VCaP (cell line): ENCODE data around the gene NEGR1.

ENCODE experiments used
- H3K27ac ChIP-seq: fragments of 450-650 bp; 2 replicates; pipeline ENCODE4 v1.5.1; 2017
- TF ChIP-seq, protein P1 (sequence below): fragments of 450-650 bp; conservative IDR thresholded peaks from 2 replicates; pipeline ENCODE4 v1.5.1; 2017; ENCODE audit warnings: mild to moderate bottlenecking, moderate library complexity

Gene NEGR1

DNA sequence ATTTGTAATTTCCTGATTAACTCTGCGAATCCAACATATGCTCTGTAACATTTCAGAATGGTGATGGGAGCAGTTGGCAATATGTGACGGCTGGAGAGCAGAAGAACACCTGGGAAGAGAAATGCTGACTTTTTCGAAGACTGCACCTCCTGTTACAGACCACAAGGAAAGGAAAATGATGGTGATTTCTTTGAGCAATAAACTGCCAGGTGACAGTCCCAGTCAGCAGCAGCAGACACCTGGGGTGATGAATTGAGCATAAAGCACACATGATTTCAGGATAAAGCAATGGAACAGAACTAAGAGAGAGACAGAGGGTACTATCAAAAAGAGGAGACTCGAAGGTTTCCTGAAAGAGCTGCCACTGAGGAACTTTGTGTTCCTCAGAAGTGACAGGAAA, 528.6 kb downstream of the NEGR1 start:
- TF ChIP-seq, protein P1, sequence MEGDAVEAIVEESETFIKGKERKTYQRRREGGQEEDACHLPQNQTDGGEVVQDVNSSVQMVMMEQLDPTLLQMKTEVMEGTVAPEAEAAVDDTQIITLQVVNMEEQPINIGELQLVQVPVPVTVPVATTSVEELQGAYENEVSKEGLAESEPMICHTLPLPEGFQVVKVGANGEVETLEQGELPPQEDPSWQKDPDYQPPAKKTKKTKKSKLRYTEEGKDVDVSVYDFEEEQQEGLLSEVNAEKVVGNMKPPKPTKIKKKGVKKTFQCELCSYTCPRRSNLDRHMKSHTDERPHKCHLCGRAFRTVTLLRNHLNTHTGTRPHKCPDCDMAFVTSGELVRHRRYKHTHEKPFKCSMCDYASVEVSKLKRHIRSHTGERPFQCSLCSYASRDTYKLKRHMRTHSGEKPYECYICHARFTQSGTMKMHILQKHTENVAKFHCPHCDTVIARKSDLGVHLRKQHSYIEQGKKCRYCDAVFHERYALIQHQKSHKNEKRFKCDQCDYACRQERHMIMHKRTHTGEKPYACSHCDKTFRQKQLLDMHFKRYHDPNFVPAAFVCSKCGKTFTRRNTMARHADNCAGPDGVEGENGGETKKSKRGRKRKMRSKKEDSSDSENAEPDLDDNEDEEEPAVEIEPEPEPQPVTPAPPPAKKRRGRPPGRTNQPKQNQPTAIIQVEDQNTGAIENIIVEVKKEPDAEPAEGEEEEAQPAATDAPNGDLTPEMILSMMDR, result no peak
- H3K27ac ChIP-seq, result no peak overlapping the region

DNA sequence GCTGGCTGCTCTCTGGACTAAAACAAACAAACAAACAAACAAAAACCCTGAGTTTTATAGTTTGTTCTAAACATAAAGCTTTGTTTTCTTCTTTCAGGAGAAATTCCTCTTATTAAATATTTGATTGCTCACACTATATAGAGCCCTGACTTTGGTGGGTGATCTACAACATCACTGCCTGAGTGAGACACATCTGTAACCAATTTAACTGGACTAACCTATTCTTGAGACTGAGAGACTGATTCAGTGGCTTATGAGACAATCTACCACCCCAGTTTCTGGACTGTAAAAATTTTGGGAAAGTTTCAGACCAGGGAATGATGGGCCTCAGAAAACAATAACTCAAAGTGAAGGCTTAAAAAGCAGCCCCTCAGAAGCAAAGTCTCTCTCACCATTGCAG, 537.0 kb downstream of the NEGR1 start:
- TF ChIP-seq, protein P1, result no peak
- no peak overlapping the region for H3K27ac ChIP-seq

DNA sequence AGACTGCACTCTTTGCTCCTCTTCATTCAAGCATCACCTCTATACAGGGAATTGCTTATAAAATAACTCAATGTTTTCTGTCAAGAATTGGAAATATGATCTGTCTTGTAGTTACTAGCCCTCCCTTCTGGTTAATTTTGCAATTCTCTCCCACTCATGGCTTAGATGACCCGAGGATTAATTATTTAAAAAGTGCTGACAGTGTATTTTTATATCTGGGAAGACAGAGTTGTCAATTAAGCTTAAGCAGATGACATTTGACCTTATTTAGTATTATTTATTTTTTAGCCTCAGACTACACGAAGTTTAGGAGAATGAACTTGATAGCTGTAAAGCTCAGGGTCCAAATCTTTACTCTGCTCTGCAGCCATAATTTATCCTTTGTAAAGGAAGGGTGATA, 538.5 kb downstream of the NEGR1 start:
- H3K27ac ChIP-seq, result no peak overlapping the region
- TF ChIP-seq, protein P1, result no peak

DNA sequence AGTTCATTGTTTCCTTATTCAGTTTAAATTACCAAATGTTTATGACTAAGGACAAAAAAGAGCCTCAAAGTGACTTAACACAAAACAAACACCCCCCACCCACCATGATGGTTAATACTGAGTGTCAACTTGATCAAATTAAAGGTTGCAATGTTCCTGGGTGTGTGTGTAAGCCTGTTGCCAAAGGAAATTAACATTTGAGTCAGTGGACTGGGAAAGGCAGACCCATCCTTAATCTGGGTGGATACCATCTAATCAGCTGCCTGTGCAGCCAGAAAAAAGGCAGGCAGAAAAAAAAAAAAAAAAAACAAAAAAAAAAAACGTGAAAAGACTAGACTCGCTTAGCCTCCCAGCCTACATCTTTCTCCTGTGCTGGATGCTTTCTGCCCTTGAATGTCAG, 543.4 kb downstream of the NEGR1 start:
- TF ChIP-seq, protein P1, result no peak
- no peak overlapping the region for H3K27ac ChIP-seq

DNA sequence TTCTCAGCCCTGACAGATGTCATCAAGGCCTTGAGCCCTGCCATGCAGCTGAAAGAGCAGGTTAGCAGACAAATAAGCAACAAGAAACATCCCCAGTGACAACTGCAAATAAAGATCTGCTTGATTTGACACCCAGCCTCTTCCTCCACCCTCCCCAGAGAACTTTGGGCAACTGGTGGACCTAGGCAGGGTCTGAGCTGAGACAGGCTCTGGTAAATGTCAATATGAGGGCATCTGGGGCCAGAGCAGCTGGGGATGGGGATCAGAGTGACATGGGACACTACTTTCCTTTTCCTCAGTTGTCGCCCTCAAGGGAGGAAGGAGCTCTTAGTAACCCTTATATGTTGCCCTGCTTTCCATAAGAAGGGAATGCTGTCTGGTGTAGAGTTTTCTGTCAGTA, 544.1 kb downstream of the NEGR1 start:
- TF ChIP-seq, protein P1, result no peak
- H3K27ac ChIP-seq, result no peak overlapping the region

DNA sequence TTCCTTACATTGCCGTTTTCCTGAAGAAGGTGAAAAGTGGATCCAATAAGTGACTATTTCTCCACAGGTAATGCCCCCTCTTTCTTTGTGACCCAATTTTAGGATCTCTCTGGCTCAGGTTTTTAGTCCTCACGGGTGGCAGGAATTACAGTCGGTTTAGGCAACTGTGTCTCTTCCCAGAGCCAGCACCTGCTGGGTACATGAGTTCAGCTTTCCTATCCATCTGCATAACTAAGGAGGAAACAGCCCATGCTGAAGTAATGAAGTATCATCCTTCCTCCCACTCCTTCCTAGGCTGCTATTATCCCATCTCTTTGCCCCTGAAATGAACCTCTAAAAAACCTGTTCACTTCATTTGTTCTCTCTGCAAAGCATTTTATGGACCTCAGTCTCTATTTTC, 544.6 kb downstream of the NEGR1 start:
- TF ChIP-seq, protein P1, result no peak
- no peak overlapping the region for H3K27ac ChIP-seq

DNA sequence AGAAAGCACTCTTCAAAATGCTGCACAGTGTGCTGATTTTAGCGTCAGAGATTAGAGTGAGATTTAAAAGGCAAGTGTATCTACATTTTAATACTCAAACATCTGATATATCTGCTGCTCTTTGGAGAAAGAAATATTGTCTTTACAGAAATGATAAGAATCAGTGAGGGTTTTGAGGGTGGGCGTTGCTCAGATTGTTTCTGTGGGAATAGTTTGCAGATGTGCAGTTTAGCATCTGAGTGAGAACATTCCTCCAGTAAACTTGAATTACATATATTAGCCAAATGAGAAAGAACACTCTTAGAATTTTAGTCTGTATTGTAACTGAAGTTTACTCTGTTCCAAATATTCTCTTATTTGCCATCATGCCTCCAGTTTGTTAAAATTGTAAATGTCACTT, 549.2 kb downstream of the NEGR1 start:
- no peak overlapping the region for H3K27ac ChIP-seq
- TF ChIP-seq, protein P1, result no peak

DNA sequence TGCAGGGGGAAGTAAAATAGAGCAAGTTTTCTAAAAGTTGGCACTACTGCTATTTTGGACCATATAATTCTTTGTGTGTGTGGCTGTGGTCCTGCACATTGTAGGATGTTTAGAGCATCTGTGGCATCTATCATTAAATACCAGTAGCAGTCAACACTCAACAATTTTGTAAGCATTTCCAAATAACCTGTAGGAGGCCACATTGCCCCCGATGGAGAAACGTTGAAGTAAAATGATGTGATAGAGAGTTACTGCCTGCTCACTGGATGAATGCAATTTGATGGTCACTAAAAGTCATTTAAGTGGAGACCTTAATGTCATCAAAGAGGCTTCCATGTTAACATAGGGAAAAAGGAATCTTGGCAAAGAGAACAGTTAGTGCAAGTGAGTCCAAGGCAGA, 560.8 kb downstream of the NEGR1 start:
- TF ChIP-seq, protein P1, result no peak
- no peak overlapping the region for H3K27ac ChIP-seq
